Heart left ventricle (tissue), 16 donors: ENCODE results near the gene SSBP3. TPM values are rescaled to one million over a fixed set of nuclear protein-coding genes. Genes with fewer than 3 reads are reported as not detected.

Experiments
- ATAC-seq, 4 donors: fragments of 200-7000 bp; cut with Tn5 transposase; one replicate each; pipeline ENCODE4 v1.9.1; 2020 to 2022; ENCODE audit warnings: moderate library complexity in 4 of 4, mild to moderate bottlenecking in 3 of 4, moderate number of reproducible peaks in 1 of 4
- DNase-seq, 5 donors: peaks; one replicate each; pipeline ENCODE4 v3.0.0-alpha.2; 2020
- H3K27ac ChIP-seq, 12 donors: fragments of 200-600 bp; sonication (generic) in 4 of 12; one replicate each; pipeline versions ENCODE4 v1.5.0 to v1.8.0; 2016 to 2022; ENCODE audit warnings: mild to moderate bottlenecking in 2 of 12
- H3K27me3 ChIP-seq, 9 donors: fragments of 200-600 bp; sonication (generic) in 2 of 9; one replicate each; pipeline versions ENCODE4 v1.5.1 to v1.8.0; 2016 to 2022; ENCODE audit warnings: mild to moderate bottlenecking in 3 of 9
- H3K36me3 ChIP-seq, 9 donors: fragments of 200-600 bp; sonication (generic) in 2 of 9; one replicate each; pipeline versions ENCODE4 v1.5.0 to v1.8.0; 2018 to 2022; ENCODE audit warnings: mild to moderate bottlenecking in 2 of 9
- H3K4me1 ChIP-seq, 12 donors: fragments of 200-600 bp; sonication (generic) in 4 of 12; one replicate each; pipeline versions ENCODE4 v1.5.0 to v1.8.0; 2016 to 2022; ENCODE audit warnings: mild to moderate bottlenecking in 3 of 12
- H3K4me3 ChIP-seq, 12 donors: fragments of 200-600 bp; sonication (generic) in 4 of 12; one replicate each; pipeline versions ENCODE4 v1.5.0 to v1.8.0; 2017 to 2022; ENCODE audit warnings: mild to moderate bottlenecking in 9 of 12, moderate library complexity in 4 of 12
- H3K9me3 ChIP-seq, 12 donors: fragments of 200-600 bp; sonication (generic) in 4 of 12; one replicate each; pipeline versions ENCODE4 v1.5.0 to v1.8.0; 2016 to 2022; ENCODE audit warnings: mild to moderate bottlenecking in 1 of 12
- CTCF ChIP-seq, 12 donors: fragments of 200-600 bp; sonication (generic) in 4 of 12; IDR thresholded peaks; one replicate each; pipeline versions ENCODE4 v1.5.0 to v1.8.0; 2018 to 2022; ENCODE audit warnings: antibody characterized with exemption in 12 of 12, mild to moderate bottlenecking in 5 of 12
- POLR2A ChIP-seq, 2 donors: fragments of 450-650 bp; IDR thresholded peaks; one replicate each; pipeline ENCODE4 v1.6.1; 2017; ENCODE audit warnings: antibody characterized with exemption in 2 of 2, mild to moderate bottlenecking in 2 of 2, moderate library complexity in 2 of 2
- WGBS, 4 donors: extraction: QIAGEN DNeasy Blood & Tissue Kit in 2 of 4; methylation state at CpG; one replicate each; pipeline versions ENCODE4 v1.1.5 to v1.1.7; 2013 to 2018; 5-methylcytosine and 5-hydroxymethylcytosine counted together
- intact Hi-C, 10 donors: fragments of 100-400 bp; cut with DNase I; formaldehyde crosslinking; loops; one replicate each; pipeline versions ENCODE4 v1.11.1 to v1.14.2; 2022
- polyA plus RNA-seq, 2 donors: library from polyadenylated mRNA; stranded (reverse); fragments of 200-250 nt; gene quantifications; one replicate each; pipeline ENCODE4 v1.2.3, GENCODE V29; 2013
- total RNA-seq, 9 donors: library from RNA; depleted of rRNA in 2 of 9; stranded (reverse); fragments of >200 nt in 2 of 9; fragmentation: NEBNext Ultra II Directional in 3 of 9; extraction: Animal tissue kit (Norgen Biotek cat#: 25700) in 3 of 9; gene quantifications; one replicate each; pipeline versions ENCODE4 v1.1.0 to v1.2.4, GENCODE V29; 2016 to 2023
- donor health status: ischemic (EF 13 %, LVEDD 7.1; RV severe dilation, severe dysfunction).
- donor health status: healthy with polysubstance abuse.
- donor health status: DM: no; HTN: yes; CAD: no.
- donor health status: DM: no; HTN: no; CAD: no.
- donor health status: ischemic (EF 25% LVEDD 6.9; RV normal size, moderate dysfunction).
- donor health status: ischemic (EF 25% LVEDD 5.7; RV mildly dilated, moderate dysfunction).
- donor health status: healthy.
- donor health status: DM: yes; HTN: yes; CAD: no.
- donor health status: ischemic (EF 35%, LVEDD 5.7; RV mildly dilated, moderate dysfunction).
- donor health status: nonischemic (EF 11% LVEDD 7.7; RV severe dilation, severe dysfunction).
- donor health status: DM: yes; HTN: yes; CAD: no.
- donor health status: PGD.
- donor health status: ischemic (EF 29% LVEDD 5.4; RV normal size, mild dysfunction).
- donor health status: nonischemic (EF 23%, LVEDD 6.1; RV moderate dilation, normal function).

The SSBP3 gene
- total and polyA plus RNA-seq, 11 donors: 20.8 to 61.8 (median 48.1) TPM

GRCh38 chr1:54309631-54310366 lies 96.4 kb downstream of the SSBP3 start:
- peaks cover 0 to 88% (median 52%) of the 10 kb centered on the region in 12 donors for H3K4me1 ChIP-seq
- no peaks in the 10 kb centered on the region for H3K27me3 ChIP-seq
- TF ChIP-seq POLR2A (IDR thresholded peaks at IDR 0.05) (no peak), CTCF (IDR thresholded peaks at IDR 0.05) (no peak)
- DNase-seq (peak in 1 of 5 donors; percentile 28), ATAC-seq (no peak)
- H3K9me3 ChIP-seq: no peaks in the 10 kb centered on the region
- H3K27ac ChIP-seq: peak overlapping the region in 1 of 12 donors; percentile 2
- WGBS, 4 donors: 66 to 78% (median 72%) methylated on average over 16 to 19 of the region's 19 CpGs
- H3K36me3 ChIP-seq: no peaks in the 10 kb centered on the region
- H3K4me3 ChIP-seq: no peak overlapping the region
- intact Hi-C loops: loop anchor here in 9 of 10 donors (2.0 to 10.0 kb wide), 11 partner anchors 32 to 185 kb away; partner anchors contain the start of gene SSBP3 (in 5 of the 9)

- ATAC-seq (no peak), DNase-seq (peak in 1 of 5 donors; percentile 27)
- 96 to 98% (median 98%) methylated on average over 3 of the region's 3 CpGs for WGBS, 4 donors
- peaks cover 0 to 87% (median 40%) of the 10 kb centered on the region in 12 donors for H3K4me1 ChIP-seq
- no peaks in the 10 kb centered on the region for H3K9me3 ChIP-seq
- no peak overlapping the region for H3K27ac ChIP-seq
- TF ChIP-seq CTCF (IDR thresholded peaks at IDR 0.05) (no peak), POLR2A (IDR thresholded peaks at IDR 0.05) (no peak)
- intact Hi-C loops: loop anchor here in 3 of 10 donors (5.0 to 10.0 kb wide), 3 partner anchors 50 to 187 kb away; no protein-coding TSS in a partner anchor
- H3K27me3 ChIP-seq: no peaks in the 10 kb centered on the region
- H3K36me3 ChIP-seq: no peaks in the 10 kb centered on the region
- no peak overlapping the region for H3K4me3 ChIP-seq
Measured at GRCh38 chr1:54307305-54307704, 98.9 kb downstream of the SSBP3 start.

- ATAC-seq (peak; percentile 73 to 81 (median 74)), DNase-seq (peak in 1 of 5 donors; percentile 40)
- H3K27me3 ChIP-seq: no peaks in the 10 kb centered on the region
- WGBS, 4 donors: 55 to 67% (median 56%) methylated on average over 7 of the region's 7 CpGs
- no peaks in the 10 kb centered on the region for H3K9me3 ChIP-seq
- no peak overlapping the region for H3K4me3 ChIP-seq
- peaks cover 0 to 78% (median 31%) of the 10 kb centered on the region in 12 donors for H3K4me1 ChIP-seq
- H3K36me3 ChIP-seq: no peaks in the 10 kb centered on the region
- TF ChIP-seq CTCF (IDR thresholded peaks at IDR 0.05) (peak in 2 of 12 donors; percentile 6 to 17), POLR2A (IDR thresholded peaks at IDR 0.05) (no peak)
- intact Hi-C loops: loop anchor here in 3 of 10 donors (5.0 to 10.0 kb wide), 3 partner anchors 51 to 189 kb away; no protein-coding TSS in a partner anchor
- no peak overlapping the region for H3K27ac ChIP-seq
Measured at GRCh38 chr1:54305906-54306514, 100.2 kb downstream of the SSBP3 start.

DNA sequence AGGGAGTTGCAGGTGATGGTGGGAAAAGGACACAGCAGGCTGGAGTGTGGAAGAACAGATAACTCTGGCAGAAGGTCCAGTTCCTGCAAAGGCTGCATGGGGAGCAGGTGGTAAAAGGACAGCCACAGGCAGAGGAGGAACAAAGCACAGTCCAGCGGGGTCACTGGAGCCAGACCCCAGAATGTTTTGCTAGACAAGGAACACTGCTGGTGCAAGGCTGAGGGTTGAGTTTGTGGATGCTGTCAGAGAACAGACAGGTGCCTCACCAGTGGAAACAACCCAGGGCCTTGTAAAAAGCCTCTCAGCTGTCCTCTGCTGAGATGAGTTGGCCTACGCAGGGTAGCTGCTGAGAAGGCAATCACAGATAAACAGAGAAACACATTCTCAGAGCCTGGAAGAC lies 101.7 kb downstream of the SSBP3 start:
- peaks cover 0 to 78% (median 27%) of the 10 kb centered on the region in 12 donors for H3K4me1 ChIP-seq
- intact Hi-C loops: loop anchor here in 2 of 10 donors (10.0 kb wide), 2 partner anchors 180 to 190 kb away; no protein-coding TSS in a partner anchor
- DNase-seq (peak in 1 of 5 donors; percentile 17), ATAC-seq (no peak)
- no peaks in the 10 kb centered on the region for H3K36me3 ChIP-seq
- WGBS, 4 donors: 87 to 97% (median 89%) methylated on average over 2 of the region's 2 CpGs
- no peaks in the 10 kb centered on the region for H3K9me3 ChIP-seq
- no peak overlapping the region for H3K27ac ChIP-seq
- no peak for TF ChIP-seq POLR2A (IDR thresholded peaks at IDR 0.05)
- no peak for TF ChIP-seq CTCF (IDR thresholded peaks at IDR 0.05)
- no peaks in the 10 kb centered on the region for H3K27me3 ChIP-seq
- H3K4me3 ChIP-seq: no peak overlapping the region
